LHCN-M2 (cell line): ENCODE results near the gene QRICH2. TPM values are rescaled to one million over a fixed set of nuclear protein-coding genes. Genes with fewer than 3 reads are reported as not detected.
"Not testable (repeated sequence)": the region's sequence is repeated elsewhere in the genome, so short reads cannot be mapped to it uniquely, and the experiment has no call there.

Experiments
- DNase-seq: peaks from one replicate; pipeline ENCODE4 v3.0.0-alpha.2; 2012; ENCODE audit warnings: low read depth
- total RNA-seq: library from RNA; depleted of rRNA; stranded (reverse); fragments of >200 nt; gene quantifications from 2 replicates; pipeline ENCODE4 v1.2.3, GENCODE V29; 2014

Gene QRICH2
- total RNA-seq, 1 experiment from 2014 or later, result 1.4 TPM

DNA sequence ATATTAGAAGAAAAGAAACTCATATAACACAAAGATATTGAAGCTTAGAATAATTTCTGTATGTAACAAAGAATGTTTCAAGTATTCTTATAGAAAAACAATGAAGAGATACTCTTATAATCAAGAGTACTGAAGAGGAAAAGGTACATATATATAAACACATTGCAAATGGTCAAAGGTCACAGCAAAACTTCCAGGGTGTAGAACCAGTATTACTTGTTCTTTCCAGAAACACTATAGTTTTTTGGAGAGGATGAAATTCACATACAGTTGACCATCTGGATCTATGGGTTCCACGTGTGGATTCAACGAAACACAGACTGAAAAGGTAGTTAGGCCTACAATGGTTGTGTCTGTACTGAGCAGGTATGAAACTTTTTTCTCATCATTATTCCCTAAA, 23.0 kb upstream of the QRICH2 start:
- no peak for DNase-seq

DNA sequence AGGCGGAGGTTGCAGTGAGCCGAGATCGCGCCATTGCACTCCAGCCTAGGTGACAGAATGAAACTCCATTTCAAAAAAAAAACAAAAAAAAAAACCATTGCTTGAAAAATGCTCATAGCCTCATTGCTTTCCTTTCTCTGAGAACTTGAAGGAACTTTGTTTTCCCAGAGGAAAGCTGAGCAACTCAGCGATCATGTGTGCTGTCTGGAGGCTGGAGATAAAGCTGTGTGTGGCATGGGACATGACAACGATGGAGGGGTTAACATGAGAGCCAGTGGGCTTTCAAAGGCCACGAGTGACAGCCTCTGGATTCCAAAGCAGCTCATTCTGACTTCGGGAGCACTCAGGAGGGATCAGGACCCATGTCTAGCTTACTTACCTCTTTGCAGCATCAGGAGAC, 21.6 kb upstream of the QRICH2 start:
- no peak for DNase-seq

DNA sequence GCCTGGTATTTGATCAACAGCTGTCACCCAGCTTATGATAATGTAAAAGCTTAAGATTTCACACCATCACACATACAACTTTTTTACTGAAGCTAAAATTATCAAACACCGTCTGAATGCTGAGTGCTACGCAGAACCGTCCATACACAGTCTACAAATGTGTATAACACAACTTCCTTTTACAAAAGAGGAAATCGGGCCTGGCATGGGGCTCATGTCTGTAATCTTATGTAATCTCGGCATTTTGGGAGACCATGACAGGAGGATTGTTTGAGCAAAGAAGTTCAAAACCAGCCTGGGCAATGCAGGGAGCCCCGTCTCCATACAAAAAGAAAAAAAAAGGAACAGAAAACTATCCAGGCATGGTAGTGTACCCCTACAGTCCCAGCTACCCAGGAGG, 19.6 kb upstream of the QRICH2 start:
- DNase-seq, result no peak

DNA sequence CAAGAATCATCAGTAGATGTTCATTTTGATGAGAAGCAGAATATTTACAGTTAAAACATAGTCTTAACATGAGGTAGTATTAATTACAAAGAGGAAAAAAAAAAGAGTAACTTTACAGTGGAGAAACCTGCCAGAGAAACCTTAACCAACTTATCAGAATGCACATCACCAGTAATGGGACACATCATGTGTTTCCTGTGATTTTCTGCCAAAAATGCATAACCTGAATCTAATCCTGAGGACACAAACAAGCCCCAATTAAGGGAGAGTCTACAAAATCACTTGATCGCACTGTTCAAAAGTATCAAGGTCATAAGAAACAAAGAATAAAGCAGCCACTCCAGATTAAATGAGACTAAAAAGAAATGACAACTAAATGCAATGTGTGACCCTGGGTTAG, 18.2 kb upstream of the QRICH2 start:
- DNase-seq, result no peak

DNA sequence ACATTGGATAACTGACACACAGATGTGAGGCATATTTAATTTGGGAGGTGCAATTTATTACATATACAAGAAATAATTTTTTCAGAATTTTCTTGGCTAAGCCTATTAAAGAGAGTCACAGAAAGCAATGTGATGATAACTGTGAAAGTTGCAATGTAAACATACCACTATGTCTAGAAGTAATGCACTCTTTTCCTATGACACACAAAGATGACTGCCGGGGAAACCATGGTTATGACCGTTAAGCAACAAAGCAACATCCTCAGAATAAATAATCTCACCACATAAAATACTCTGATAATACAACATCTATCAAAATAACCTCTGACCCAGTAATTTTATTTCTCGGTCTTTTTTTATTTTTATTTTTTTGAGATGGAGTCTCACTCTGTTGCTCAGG, 10.5 kb upstream of the QRICH2 start:
- DNase-seq, result no peak

DNA sequence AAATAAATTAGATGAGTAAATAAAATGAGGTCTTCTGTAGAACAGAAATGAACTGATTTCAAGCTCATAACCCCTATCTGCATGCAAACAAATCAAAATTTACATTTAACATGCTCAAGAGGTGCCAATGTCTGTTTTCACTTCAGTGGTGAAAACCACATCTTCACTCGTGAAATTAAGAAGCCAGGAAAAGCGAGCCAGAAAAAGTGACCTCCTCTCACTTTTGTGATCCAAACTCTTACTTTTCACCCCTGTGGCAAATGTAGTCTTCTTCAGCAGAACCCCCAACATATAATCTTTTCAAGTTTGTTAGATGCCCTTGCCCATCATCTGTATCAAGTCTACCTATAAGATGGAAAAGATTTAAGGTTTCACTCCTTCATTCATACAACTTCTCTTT, 9.5 kb upstream of the QRICH2 start:
- DNase-seq, result no peak

DNA sequence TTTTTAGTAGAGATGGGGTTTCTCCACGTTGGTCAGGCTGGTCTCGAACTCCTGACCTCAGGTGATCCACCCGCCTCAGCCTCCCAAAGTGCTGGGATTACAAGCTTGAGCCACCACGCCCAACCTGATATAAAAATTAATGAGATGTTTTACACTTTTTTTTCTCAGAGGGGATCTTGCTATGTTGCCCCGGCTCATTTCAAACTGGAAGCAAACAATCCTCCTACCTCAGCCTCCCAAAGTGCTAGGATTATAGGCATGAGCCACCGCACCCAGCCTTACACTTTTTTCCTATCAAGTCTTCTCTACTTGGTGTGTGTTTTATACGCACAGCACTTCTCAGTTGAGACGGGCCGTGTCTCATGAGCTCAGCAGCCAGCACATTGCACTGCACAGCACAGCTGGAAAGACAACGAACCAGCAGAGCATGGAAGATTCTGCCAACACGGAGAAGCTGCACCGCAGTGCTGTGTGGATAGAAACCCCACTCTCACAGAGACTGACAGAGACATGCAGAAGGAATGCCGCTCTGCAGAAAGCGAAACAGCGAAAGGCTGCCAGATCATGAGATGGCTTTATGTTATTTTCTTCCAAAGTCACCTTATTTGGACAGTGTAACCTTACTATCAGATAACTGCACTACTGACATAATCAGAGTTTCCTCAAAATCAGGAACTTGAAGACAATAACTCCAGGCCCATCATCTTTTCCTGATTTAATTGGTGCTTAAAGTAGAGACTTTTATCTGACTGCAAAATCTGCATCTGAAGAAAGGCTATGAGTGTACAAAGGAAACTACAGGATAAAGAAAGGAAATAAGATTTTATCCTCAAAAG, 6.5 kb upstream of the QRICH2 start:
- DNase-seq, result no peak

DNA sequence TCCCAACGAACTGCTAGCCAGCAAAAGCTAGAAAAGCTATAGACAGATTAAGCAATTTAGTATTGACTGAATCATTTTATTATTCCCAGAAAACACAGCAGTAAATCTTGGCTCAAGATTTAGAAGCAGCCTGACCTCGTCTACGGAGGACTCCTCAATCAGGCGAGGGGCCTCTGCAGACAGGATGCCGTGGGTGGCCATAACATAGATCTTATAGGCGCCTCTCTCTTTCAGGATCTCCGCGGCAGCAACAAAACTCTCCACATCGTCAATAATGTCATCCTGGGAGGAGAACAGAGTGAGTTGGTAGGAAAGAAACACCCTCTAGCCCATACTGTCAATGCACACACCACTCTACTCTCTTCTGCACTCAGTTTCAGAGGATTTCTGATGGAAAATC, 4.7 kb upstream of the QRICH2 start:
- no peak for DNase-seq

DNA sequence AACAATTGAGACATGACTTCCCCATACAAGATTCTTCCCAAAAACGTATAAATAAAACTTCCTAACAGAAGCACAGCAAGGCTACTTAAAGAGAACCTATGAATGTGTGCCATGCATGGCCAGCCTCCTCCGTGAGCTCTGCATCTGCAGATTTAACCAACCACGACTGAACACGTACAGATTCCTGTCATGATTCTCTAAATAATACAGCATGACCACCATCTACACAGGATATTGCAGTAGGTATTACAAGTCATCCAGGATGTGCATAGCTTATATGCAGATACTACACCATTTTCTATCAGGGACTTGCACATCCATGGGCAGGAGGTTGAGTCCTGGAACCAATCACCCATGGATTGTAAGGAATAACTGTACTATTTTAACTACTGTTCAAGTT, 1.4 kb upstream of the QRICH2 start:
- DNase-seq, result no peak

DNA sequence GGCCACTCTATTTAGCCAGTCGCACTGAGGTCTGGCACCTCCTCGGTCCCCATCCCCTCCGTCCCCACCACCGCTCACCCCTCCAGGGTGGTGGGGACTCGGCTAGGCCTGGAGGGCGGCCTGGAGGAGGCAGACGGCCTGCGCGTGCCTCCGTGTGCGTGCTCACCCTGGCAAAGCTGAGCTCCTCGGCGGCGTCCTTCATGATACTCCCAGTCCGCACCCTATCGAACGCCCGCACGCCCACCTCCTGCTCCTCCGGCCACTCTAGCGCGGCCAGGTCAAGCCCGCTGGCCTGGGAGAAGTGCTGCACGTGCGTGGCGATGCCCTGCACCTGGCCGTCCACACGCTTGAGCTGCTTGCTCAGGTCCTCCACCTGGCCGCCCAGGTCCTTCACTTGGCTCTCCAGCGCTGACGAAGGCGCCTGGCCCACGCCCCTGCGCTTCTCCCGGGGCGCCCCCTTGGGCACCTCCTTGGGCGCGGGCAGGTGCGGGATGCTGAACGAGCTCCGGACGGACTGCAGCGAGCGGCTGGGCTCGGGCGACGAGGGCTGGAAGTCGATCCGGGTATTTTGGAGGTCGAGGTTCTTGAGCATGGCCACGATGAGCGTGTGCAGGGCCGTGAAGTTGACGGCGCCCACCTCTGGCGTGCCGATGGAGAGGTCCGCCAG, 644 bp downstream of the QRICH2 start:
- no peak for DNase-seq

DNA sequence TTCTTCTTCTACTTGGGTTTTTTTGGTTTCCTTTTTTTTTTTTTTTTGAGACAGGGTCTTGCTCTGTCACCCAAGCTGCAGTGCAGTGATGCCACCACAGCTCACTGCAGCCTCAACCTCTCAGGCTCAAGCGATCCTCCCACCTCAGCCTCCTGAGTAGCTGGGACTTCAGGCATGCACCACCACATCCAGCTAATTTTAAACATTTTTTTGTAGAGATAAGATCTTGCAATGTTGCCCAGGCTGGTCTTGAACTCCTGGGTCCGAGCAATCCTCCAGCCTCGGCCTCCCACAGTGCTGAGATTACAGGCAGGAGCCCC, 3.0 kb downstream of the QRICH2 start:
- not testable (repeated sequence) for DNase-seq

DNA sequence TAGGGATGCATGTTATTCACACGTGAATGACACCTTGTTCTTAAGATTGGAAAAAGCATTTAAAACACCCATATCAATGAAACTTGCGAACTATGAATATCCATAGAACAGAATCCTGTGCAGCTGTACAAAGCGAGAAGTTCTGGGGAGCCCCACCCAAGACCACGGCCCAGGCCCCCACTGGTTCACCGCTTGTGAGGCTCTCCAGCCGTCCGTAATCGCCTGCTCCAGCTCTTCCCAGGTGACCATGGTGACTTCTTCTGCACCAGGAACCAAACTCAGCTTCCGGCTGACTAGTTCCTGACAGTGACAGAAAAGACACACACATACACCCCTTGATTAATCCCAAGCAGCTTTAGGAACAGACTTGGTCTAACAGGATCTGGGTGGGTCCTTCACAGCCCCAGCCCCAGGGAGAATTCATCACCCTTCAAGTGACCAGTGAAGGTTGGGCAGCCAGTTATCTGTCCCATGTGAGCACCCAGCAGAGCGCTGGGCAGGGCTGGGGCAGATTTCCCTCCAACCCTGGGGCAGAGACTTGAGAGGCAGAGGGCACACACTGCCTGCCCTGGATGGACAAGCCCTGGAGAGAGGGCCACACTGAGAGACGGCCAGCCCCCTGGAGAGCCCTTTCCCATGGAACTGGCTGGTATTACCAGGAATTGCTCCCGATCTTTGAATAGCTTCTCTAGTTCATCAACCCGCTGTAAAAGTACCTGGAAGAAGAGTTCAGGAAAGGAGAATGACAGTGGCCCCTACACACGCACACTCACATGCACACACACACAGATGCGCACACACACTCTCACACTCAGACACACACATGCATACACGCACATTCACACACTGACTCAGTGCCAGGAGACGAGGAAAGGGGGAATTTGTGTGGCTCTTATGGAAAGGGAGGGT, 3.6 kb downstream of the QRICH2 start:
- DNase-seq, result no peak

DNA sequence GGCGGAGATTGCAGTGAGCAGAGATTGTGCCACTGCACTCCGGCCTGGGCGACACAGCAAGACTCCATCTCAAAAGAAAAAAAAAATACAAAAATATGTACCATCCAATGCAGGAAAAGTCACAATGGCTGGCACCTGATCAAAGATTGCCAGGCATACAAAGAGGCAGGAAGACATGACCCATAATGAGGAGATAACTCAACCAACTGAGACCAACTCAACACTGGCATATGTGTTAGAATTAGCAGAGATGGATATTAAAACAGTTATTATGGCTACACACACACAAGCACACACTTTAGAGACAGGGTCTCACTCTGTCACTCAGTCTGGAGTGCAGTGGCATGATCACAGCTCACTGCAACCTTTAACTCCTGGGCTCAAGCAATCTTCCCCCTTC, 10.6 kb downstream of the QRICH2 start:
- DNase-seq, result no peak

DNA sequence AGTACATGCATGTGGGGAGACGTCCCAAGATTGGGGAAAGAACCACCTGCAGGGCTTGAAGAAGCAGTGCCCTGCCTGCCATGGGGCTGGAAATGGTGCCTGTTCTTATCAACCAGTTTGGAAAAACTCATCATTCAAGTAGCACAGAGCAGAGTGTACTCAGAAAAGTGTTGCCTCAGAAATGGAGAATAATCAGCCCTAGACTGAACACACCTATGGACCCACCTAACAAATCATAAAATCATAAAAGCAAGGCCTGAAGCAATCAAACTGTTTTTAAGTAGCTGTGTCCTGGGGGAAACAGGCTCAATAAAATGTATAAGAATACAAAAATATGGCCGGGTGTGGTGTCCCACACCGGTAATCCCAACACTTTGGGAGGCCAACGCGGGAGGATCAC, 11.2 kb downstream of the QRICH2 start:
- no peak for DNase-seq

DNA sequence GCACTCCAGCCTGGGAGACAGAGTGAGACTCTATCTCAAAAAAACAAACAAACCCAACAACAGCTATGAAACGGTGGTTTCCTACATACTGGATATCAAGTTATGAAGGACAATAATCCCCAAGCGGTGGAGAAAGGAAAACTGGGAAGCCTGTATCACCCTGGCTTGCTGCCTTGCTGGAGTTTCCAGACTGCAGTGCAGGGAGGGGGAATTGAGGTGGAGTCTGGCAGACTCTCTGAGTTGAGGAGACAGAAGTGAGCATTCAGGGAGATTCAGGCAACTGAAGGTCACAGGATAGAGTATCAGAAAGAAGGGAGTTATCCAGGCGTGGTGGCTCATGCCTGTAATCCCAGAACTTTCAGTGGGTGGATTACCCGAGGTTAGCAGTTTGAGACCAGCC, 11.9 kb downstream of the QRICH2 start:
- DNase-seq, result no peak

DNA sequence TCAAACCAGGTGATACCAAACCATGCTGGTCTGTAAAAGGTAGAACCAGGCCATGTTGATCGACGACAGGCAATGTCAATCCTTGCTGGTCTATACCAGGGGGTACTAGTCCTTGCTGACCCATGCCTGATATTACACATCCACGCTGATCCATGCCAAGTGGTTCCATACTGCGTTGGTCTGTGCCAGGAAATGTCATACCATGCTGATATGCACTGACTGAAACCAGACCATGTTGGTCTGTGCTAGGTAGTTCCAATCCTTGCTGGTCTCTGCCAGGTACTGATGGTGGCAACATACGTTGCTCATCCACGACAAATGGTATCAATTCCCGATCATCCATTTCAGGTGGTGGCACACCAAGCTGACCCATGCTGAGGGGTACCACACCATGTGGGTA, 15.0 kb downstream of the QRICH2 start:
- DNase-seq, result no peak

DNA sequence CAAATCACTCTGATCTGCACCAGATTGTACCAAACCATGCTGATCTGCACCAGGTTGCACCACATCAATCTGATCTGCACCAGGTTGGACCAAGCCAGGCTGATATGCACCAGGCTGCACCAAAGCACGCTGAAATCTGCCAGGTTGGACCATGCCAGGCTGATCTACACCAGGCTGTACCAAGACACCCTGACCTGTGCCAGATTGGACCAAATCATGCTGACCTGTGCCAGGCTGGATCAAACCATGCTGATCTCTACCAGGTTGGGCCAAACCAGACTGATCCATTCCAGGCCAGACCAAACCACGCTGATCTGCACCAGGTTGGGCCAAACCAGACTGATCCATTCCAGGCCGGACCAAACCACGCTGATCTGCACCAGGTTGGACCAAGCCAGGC, 15.5 kb downstream of the QRICH2 start:
- no peak for DNase-seq

DNA sequence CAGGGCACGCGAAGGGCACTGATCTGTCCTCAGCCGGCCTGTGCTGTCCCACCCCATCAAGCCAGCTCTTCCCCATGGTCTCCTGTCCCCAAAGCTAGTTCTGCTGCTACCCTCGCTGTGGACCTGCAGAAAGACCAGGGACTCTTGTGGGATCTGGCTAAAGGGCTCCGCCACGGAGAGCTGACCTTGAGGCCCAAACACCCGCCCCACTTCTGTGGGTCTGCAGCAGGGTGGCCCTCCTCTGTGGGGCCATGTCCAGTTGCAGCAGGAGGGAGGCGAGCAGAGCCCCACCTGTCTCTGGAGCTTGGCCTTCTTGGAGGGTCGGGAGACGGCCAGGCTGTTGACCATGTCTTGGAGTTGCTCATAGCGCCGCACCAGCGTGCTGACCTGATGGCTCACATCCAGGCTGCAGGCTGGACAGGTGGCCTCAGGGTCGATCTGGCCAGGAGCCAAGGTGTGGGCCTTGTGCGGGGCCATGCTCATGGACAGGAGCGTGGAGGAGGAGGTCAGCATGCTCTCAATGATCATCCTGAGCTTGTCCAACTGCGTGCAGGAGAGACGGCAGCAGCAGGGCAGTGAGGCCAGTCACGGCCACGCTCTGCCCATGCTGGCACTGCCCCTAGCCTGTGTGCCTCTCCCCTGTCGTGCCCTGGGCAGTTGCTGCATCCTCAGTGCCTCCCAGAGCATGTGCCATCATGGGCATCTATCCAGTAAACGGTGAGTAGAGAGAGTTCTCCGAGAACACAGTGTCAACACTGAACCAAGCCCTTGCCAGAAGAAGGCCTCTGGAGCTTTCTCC, 26.3 kb downstream of the QRICH2 start:
- DNase-seq, result no peak

DNA sequence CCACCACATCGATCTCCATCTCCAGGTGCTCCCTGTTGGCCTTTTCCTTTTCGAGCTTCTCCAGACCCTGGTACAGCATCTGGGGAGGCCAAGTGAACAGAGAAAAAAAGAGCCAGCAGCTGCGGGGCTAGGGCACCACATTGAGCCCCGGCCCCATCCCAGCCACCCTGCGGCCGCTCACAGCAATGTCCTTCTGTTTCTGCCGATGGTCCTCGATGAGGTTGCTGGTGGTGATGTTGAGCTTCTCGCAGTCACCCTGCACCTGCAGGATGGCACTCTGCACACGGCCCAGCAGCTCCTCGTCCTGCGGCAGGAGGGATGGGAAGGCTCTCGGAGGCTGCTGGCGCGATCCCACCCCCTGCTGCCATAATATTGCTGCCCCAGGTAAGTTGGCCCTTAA, 27.4 kb downstream of the QRICH2 start:
- no peak for DNase-seq

DNA sequence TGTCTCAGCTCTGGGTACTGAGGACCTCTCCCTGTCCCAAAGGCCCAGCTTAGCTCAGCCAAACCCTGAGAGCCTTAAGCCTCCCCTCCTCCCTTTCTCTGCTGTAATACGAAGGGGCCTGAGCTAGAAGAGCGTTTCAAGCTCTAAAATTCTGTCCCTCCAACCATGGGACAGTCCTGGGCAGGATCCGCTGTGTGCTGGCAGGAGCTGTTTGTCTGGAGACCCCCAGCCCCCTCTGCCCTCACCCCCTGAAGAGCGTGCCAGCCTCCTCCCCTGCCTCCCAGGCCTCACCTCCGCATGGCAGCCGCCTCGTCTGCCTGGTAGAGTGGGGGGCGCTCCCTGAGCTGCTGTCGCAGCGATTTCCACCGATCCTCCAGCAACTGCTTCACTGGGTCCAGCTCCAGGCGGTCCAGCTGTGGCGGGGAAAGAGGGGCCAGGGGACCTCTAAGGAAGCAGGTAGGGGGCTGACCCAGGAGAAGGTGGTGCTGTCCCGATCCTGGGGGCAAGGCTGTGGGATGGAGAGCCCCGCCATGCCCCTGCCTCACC, 28.3 kb downstream of the QRICH2 start:
- DNase-seq, result no peak
